PC-3 (cell line): ENCODE measurements around the gene SFXN3. TPM values are rescaled to one million over a fixed set of nuclear protein-coding genes. Genes with fewer than 3 reads are reported as not detected.

Source experiments
- ATAC-seq: fragments of 200-7000 bp; cut with Tn5 transposase; 2 replicates; pipeline ENCODE4 v1.9.1; 2020; ENCODE audit warnings: mild to moderate bottlenecking, moderate library complexity
- BruUV-seq: library from RNA; stranded (reverse); fragments of 400-500 nt; replicated peaks from 2 replicates; lab custom pipeline; 2021; lab: Mats Ljungman, UMichigan
- CTCF ChIA-PET: fragments of 300-600 bp; sonication (Branson Sonifier 250); formaldehyde crosslinking; loops from one replicate; lab custom pipeline; 2022; ENCODE audit warnings: antibody characterized with exemption; lab: Charles Lee
- POLR2A ChIA-PET: fragments of 300-600 bp; sonication (Branson Sonifier 250); formaldehyde crosslinking; loops from one replicate; lab custom pipeline; 2022; ENCODE audit warnings: antibody characterized with exemption; ENCODE audit not compliant: unreplicated experiment; lab: Charles Lee
- DNase-seq: peaks from one replicate; pipeline ENCODE4 v3.0.0-alpha.2; 2015
- H2AFZ ChIP-seq: fragments of 300-600 bp; sonication (generic); 2 replicates; pipeline ENCODE4 v1.6.0; 2016; ENCODE audit warnings: antibody characterized with exemption, low read length
- H3F3A ChIP-seq: fragments of 300-600 bp; sonication (generic); one replicate; pipeline ENCODE4 v1.6.0; 2017; ENCODE audit warnings: antibody characterized with exemption, low read length, control low read depth, mild to moderate bottlenecking; ENCODE audit not compliant: unreplicated experiment
- H3K27ac ChIP-seq: fragments of 300-600 bp; sonication (generic); 2 replicates; pipeline ENCODE4 v1.5.1; 2016; ENCODE audit warnings: mild to moderate bottlenecking, low read length
- H3K27me3 ChIP-seq: fragments of 300-600 bp; sonication (generic); 2 replicates; pipeline ENCODE4 v1.6.1; 2016; ENCODE audit warnings: low read length, mixed read lengths
- H3K36me3 ChIP-seq: fragments of 300-600 bp; sonication (generic); 2 replicates; pipeline ENCODE4 v1.6.1; 2016; ENCODE audit warnings: low read depth, mixed run types, low read length, mixed read lengths
- H3K4me1 ChIP-seq: fragments of 300-600 bp; sonication (generic); 2 replicates; pipeline ENCODE4 v1.5.1; 2016; ENCODE audit warnings: low read length; ENCODE audit not compliant: insufficient read depth
- H3K4me2 ChIP-seq: fragments of 300-600 bp; sonication (generic); 2 replicates; pipeline ENCODE4 v1.6.0; 2016; ENCODE audit warnings: low read length
- H3K4me3 ChIP-seq: fragments of 300-600 bp; sonication (generic); 2 replicates; pipeline ENCODE4 v1.5.1; 2016; ENCODE audit warnings: mild to moderate bottlenecking, low read length, mixed read lengths
- H3K79me2 ChIP-seq: fragments of 300-600 bp; sonication (generic); 2 replicates; pipeline ENCODE4 v1.6.1; 2017; ENCODE audit warnings: low read length, mixed read lengths
- H3K9ac ChIP-seq: fragments of 300-600 bp; sonication (generic); 2 replicates; pipeline ENCODE4 v1.6.0; 2016; ENCODE audit warnings: mild to moderate bottlenecking, low read length
- H3K9me2 ChIP-seq: fragments of 300-600 bp; sonication (generic); replicated peaks from 2 replicates; pipeline ENCODE4 v1.6.1; 2016; ENCODE audit warnings: mixed run types, low read length, mixed read lengths
- H3K9me3 ChIP-seq: fragments of 300-600 bp; sonication (generic); 2 replicates; pipeline ENCODE4 v1.6.1; 2016; ENCODE audit warnings: low read length, mixed read lengths
- H4K20me1 ChIP-seq: fragments of 300-600 bp; sonication (generic); 2 replicates; pipeline ENCODE4 v1.6.1; 2016; ENCODE audit warnings: low read length, mixed read lengths
- EZH2 ChIP-seq: fragments of 300-600 bp; sonication (generic); IDR thresholded peaks from one replicate; pipeline ENCODE4 v1.6.1; 2017; ENCODE audit warnings: antibody characterized with exemption, mild to moderate bottlenecking, low read length; ENCODE audit not compliant: unreplicated experiment
- EZH2phosphoT487 ChIP-seq: fragments of 300-600 bp; sonication (generic); IDR thresholded peaks from 2 replicates; pipeline ENCODE4 v1.6.1; 2018; ENCODE audit warnings: mild to moderate bottlenecking, antibody characterized with exemption, low read length, borderline replicate concordance
- intact Hi-C: fragments of 100-400 bp; cut with micrococcal nuclease; formaldehyde crosslinking; loops from 2 replicates; pipeline ENCODE4 v1.9.0; 2023
- total RNA-seq: library from RNA; depleted of rRNA; stranded (reverse); fragments of >200 nt; gene quantifications from 2 replicates; pipeline ENCODE4 v1.2.3, GENCODE V29; 2014
- TF ChIP-seq, protein P1 (sequence below): fragments of 300-600 bp; sonication (generic); conservative IDR thresholded peaks from 2 replicates; pipeline ENCODE4 v1.5.1; 2017; ENCODE audit warnings: antibody characterized with exemption, low read depth, mild to moderate bottlenecking, low read length

SFXN3 gene
- total RNA-seq, 1 experiment from 2014 or later: 46.7 TPM

- Histone ChIP-seq H3K9me2 (no peaks in the 10 kb centered on the region), H3K36me3 (no peaks in the 10 kb centered on the region), H3K9me3 (no peaks in the 10 kb centered on the region), H3K4me2 (peak overlapping the region; percentile 88), H3K27me3 (no peaks in the 10 kb centered on the region), H3K4me3 (peak overlapping the region; percentile 87), H3K4me1 (peaks cover 44% of the 10 kb centered on the region), H4K20me1 (no peaks in the 10 kb centered on the region), H3K79me2 (peaks cover 59% of the 10 kb centered on the region), H3K27ac (peak overlapping the region; percentile 85), H3F3A (no peaks in the 10 kb centered on the region), H2AFZ (peak overlapping the region; percentile 88), H3K9ac (peak overlapping the region; percentile 97)
- intact Hi-C loops: no loop called here
- ATAC-seq (peak; percentile 5; the same call in 1 of the 2 replicates), DNase-seq (peak; percentile 65)
- CTCF ChIA-PET: no interaction called here
- POLR2A ChIA-PET: no interaction called here
- TF ChIP-seq, protein P1, sequence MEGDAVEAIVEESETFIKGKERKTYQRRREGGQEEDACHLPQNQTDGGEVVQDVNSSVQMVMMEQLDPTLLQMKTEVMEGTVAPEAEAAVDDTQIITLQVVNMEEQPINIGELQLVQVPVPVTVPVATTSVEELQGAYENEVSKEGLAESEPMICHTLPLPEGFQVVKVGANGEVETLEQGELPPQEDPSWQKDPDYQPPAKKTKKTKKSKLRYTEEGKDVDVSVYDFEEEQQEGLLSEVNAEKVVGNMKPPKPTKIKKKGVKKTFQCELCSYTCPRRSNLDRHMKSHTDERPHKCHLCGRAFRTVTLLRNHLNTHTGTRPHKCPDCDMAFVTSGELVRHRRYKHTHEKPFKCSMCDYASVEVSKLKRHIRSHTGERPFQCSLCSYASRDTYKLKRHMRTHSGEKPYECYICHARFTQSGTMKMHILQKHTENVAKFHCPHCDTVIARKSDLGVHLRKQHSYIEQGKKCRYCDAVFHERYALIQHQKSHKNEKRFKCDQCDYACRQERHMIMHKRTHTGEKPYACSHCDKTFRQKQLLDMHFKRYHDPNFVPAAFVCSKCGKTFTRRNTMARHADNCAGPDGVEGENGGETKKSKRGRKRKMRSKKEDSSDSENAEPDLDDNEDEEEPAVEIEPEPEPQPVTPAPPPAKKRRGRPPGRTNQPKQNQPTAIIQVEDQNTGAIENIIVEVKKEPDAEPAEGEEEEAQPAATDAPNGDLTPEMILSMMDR: peak; percentile 56
- TF ChIP-seq EZH2phosphoT487: peak; percentile 97
- TF ChIP-seq EZH2: no peak
- BruUV-seq: no TSS peak
Observed at GRCh38 chr10:101062232-101063049, 31.4 kb downstream of the SFXN3 start.

GRCh38 chr10:101063050-101063525 is 32.1 kb downstream of the SFXN3 start:
- no peaks in the 10 kb centered on the region for H3K9me2 ChIP-seq
- ChIA-PET POLR2A (no interaction called here), CTCF (no interaction called here)
- H3K4me1 ChIP-seq: peaks cover 44% of the 10 kb centered on the region
- TF ChIP-seq, protein P1: no peak
- TF ChIP-seq EZH2 (no peak), EZH2phosphoT487 (no peak)
- no peaks in the 10 kb centered on the region for H4K20me1 ChIP-seq
- no peak for DNase-seq
- no TSS peak for BruUV-seq
- H3K4me3 ChIP-seq: peak overlapping the region; percentile 87
- peaks cover 52% of the 10 kb centered on the region for H3K79me2 ChIP-seq
- peak overlapping the region; percentile 97; the same call in 1 of the 2 replicates for H3K9ac ChIP-seq
- no peaks in the 10 kb centered on the region for H3K27me3 ChIP-seq
- H2AFZ ChIP-seq: peak overlapping the region; percentile 88; the same call in 1 of the 2 replicates
- H3K4me2 ChIP-seq: peak overlapping the region; percentile 88
- no peaks in the 10 kb centered on the region for H3K9me3 ChIP-seq
- no peak for ATAC-seq
- intact Hi-C loops: no loop called here
- H3K27ac ChIP-seq: no peak overlapping the region
- no peaks in the 10 kb centered on the region for H3K36me3 ChIP-seq
- H3F3A ChIP-seq: no peaks in the 10 kb centered on the region
